ENCODE measurements around the gene CSTPP1. TPM values are rescaled to one million over a fixed set of nuclear protein-coding genes. Genes with fewer than 3 reads are reported as not detected.

CSTPP1 gene
- total and polyA plus RNA-seq, 2 of the 8 experiments (the other 6 are each of a cell fraction or from before 2014, with no cell fraction given), result 24.2 to 28.7 TPM

DNA sequence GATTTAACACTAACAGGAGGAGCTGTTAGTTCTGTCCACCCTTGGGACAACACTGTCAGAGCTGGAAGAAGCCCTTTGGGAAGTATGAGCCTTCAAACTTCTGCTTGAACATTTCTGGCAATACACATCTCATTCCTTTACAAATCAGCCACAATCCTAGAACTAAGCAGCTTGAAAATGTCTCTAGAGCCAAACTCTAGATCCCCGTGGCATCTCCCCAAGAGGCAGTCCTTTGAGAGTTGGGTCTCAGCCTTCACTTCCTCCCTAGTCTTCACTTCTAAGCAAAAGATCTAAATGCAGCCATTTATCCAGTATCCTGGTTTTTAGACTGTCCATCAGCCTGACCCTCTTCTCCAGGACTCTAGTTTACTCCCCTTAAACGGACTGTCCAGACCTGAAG, 213.2 kb downstream of the CSTPP1 start (continued):
- TF ChIP-seq CHD7 (IDR thresholded peaks at IDR 0.05; ENCODE audit: insufficient replicate concordance, low read length), result no peak
- no peak for TF ChIP-seq RBBP5 (IDR thresholded peaks at IDR 0.05; ENCODE audit: borderline replicate concordance, low read depth, low read length)
- no peak for TF ChIP-seq BACH1 (IDR thresholded peaks at IDR 0.05; ENCODE audit: low read length)
- TF ChIP-seq SAP30 (IDR thresholded peaks at IDR 0.05; ENCODE audit: insufficient read depth, insufficient replicate concordance, low read length), result no peak
- no peak for TF ChIP-seq TEAD4 (IDR thresholded peaks at IDR 0.05; ENCODE audit: low read depth, low read length)
- no peak for TF ChIP-seq BCL11A (IDR thresholded peaks at IDR 0.05; ENCODE audit: low read depth in 2 of 2, low read length in 2 of 2)
- TF ChIP-seq ATF2 (IDR thresholded peaks at IDR 0.05; ENCODE audit: low read length), result no peak
- no peak for TF ChIP-seq ZNF274 (IDR thresholded peaks at IDR 0.05; ENCODE audit: borderline replicate concordance, extremely low read depth, low read length)
- no peak for TF ChIP-seq TAF1 (IDR thresholded peaks at IDR 0.05; ENCODE audit: low read depth, low read length)
- TF ChIP-seq HDAC6 (IDR thresholded peaks at IDR 0.05; ENCODE audit: low read depth, low read length), result no peak
- no peak for TF ChIP-seq KDM5A (IDR thresholded peaks at IDR 0.05; ENCODE audit: low read length)
